Brain pericyte (primary cell): ENCODE measurements around the gene SORCS2.

Experiments used
- DNase-seq: peaks from one replicate; pipeline ENCODE4 v3.0.0-alpha.2; 2012; ENCODE audit warnings: low read depth, low spot score

The SORCS2 gene

DNA sequence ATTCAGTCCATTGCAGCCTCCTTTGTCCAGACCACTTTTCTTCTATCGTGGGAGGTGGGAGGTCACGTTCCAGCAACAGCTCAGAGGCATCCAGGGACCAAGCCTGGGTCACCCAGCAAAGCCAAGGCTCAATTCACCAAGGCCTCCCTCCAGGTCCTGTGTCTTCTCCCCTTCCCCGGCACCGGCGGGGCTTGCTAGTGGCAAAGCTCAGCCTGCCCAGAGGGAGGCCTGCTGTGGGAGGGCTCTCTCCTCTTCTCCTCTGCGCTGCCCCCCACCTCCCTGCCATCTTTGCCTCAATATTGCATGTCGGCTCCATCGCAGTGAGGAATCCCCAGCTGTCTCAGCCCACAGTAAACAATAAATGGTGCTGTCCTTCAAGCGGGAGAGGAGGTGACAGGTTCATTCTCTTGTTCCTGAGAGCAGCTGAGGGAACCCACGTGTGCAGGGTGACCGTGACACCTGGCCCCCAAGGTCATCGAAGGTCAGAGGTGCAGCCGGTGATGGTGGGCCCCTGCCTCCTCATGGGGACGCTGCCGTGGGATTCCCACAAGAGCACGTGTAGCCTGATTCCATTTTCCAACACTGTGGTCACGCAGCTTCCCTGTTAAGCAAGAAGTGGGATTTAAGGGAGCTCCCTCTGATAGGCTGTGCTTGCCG, 353.9 kb downstream of the SORCS2 start:
- DNase-seq, result no peak

DNA sequence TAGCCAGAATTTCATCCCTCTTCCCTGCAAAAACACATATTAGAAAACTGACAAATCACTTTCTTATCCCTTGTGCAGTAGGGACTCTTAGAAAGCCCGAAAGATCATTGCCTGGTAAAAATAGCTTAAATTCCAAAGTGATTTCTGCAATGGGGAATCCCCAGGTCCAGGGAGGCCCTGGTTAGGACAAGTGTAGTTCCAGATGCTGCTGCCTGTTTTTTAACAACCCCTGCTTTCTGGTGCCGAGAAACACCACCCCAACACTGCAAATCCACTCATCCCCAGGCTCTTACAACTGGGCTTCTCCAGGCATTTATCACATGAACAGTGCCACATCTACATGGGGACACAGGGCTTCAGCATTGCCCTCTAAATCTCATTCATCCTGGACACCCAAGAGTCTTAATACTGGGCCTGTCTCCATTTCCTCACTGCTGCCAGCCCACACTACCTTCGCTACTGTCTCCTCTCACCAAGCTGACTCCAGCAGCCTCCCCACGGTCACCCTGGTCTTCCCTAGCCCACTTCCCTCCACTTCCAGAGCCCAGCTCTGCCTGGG, 354.6 kb downstream of the SORCS2 start:
- DNase-seq, result no peak

DNA sequence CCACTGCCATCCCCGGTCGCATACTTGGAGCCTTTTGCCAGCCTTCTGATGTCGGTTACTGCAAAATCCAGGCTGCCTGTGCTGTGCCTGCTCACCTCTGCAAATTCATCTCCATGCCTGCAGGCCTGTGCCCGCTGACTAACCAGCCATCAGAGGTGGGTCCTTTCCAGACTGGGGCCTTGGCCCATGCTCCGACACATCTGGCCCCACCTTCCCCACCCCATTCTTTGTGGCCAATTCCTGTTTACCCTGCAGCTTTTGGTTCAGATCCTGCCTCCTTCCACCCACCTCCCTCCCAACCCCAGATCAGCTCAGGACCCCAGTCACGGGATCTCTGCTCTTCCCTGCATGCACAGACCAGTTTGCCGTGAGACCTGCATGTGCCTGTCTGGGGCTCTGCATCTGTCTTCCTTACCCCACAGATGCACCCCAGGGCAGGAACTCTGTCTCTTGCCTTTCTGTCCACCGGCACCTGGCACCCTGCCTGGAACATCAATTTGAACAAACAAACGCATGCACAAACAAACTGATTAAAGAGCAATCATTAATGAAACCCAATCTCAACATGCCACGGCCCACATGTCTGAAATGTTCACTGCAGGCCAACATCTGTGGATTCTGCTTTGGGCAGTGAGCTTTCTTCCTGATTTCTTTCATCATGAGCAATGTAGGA, 355.2 kb downstream of the SORCS2 start:
- no peak for DNase-seq

DNA sequence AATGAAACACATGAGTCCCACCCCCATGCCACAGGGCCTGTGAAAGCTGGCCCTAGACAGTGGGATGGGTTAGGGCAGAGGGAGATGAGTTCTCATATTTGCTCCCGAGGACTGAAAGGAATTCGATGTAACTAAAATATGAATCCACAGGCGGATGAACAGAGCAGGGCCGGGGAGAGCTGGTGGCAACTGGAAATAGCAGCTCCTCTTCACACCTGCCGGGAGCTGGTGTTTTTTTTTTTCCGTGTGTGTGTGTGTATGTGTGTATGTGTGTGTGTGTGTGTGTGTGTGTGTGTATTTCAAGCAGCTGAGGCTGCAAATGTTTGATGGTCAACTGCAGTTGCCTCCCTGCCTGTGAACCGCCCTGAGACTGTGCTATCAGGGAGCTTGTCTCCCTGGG, 357.5 kb downstream of the SORCS2 start:
- no peak for DNase-seq

DNA sequence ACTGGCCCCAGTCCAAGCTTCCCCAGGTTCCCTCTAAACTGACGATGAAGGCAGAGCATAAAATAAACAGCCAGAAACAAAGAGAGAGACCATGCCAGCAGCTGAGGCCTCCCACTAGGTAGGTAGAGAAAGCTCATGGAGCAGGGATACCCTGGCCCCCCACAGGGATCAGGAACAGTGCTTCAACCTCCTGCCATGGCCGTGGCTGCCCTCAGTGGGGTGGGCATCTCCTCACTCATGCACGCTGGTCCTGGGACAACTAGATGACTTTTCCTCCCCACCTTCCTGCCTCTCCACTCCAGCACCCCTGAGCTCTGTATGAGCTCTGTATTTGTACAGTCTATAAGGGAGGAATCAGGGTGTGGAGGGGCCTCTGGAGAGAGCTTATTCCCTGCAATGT, 360.1 kb downstream of the SORCS2 start:
- DNase-seq, result no peak

DNA sequence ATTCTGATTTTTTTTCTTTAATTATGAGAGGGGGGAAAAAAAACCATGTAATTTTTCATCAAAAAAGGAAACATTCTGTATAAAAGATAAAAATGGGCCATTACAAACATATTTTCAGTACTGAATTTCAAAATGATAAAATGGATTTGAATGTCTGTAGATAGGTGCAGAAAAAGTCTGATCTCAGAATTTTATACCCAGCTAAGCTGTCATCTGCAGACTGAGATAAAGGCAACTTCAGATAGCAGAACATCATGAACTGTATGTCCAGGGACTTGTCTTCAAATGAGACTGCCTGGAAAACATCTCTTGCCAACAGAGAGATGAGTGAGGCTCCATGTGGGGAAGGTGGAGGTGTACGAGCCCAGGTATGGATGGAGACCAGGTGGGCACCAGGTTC, 360.9 kb downstream of the SORCS2 start:
- DNase-seq, result no peak

DNA sequence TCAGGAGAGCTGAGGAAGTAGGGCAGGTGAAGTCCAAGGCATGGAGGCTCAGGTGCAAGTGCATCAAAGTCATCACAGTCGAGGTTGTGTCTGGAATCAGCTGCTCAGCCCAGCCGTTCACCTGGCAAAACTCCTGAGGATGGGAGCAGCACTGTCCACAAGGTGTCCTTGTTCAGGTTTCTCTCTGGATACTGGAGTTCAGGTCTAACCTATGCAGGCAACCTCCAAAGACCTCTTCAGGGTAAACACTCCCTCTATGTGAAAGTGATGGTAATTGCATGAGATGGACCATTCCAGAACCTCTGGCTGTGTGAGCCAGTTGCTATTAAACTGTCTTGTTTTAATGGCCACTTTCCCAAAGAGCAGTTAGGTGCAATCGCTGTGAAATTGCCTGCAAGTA, 362.6 kb downstream of the SORCS2 start:
- no peak for DNase-seq

DNA sequence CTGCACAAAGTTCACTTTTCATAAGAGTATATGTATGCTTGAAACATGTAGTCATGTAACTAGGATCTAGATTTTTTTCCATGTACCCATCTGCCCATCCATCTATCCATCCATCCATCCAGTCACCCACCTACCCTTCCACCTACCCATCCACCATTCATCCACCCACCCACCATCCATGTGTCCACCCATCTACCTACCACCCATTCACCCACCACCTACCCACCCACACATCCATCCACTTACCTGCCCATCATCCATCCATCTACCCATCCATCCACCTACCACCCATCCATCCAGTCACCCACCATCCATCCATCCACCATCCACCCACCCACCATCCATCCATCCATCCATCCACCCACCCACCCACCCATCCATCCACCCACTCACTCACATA, 364.2 kb downstream of the SORCS2 start:
- no peak for DNase-seq

DNA sequence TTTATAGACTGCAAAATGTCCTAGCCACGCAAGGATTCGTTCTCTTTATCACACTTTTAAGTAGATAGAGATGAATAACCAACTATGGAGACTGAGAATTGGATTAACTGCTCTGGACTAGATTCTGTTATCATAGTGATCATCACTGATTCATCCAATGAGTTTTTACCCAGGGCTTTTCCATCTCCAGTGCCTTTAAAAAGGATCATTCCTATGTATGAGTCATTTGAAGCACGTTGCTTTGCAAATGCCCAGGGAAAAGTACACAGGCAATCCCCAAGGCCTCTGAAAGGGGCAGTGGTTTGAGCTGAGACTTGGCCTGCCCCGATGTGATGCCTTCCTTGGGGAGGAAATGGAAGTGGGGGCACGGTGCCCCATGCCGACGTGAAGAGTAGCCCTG, 365.1 kb downstream of the SORCS2 start:
- no peak for DNase-seq

DNA sequence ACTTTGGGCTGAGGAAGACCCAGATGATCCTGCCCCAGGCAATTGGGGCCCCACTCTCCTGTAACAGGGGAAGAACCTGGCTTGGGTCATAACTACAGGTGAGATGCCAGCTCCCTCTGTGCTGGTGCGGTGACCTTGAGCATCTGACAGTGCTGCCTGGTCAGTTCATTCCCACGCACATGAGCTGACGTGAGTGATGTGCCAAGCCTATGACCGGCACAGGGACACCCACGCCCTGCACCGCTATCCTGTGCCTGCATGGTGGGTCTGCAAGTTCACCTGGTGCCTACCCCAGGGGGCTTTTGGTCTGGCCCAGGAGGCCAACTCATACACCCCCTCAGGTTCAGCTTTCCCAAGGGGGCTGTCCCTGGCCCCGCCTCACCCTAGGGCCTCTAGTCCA, 366.1 kb downstream of the SORCS2 start:
- DNase-seq, result no peak

DNA sequence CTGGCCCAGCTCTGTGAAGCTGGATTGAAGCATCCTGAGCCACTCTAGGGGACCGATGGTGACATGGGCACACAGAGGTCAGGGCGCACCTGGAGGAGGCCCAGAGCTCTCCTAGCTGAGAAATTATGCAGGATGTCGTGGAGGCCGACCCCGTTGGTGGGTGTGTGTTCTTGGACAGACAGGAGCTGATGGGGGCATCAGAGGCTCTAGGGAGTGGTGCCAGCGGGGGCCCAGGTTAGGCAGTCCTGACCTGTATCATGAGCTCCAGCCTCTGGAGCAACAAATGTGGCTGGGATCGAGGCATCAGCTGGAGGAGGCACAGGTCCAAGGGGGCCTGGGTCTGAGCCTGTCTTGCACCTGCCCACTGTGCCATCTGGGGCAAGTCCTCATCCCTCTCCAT, 367.0 kb downstream of the SORCS2 start:
- DNase-seq, result no peak

DNA sequence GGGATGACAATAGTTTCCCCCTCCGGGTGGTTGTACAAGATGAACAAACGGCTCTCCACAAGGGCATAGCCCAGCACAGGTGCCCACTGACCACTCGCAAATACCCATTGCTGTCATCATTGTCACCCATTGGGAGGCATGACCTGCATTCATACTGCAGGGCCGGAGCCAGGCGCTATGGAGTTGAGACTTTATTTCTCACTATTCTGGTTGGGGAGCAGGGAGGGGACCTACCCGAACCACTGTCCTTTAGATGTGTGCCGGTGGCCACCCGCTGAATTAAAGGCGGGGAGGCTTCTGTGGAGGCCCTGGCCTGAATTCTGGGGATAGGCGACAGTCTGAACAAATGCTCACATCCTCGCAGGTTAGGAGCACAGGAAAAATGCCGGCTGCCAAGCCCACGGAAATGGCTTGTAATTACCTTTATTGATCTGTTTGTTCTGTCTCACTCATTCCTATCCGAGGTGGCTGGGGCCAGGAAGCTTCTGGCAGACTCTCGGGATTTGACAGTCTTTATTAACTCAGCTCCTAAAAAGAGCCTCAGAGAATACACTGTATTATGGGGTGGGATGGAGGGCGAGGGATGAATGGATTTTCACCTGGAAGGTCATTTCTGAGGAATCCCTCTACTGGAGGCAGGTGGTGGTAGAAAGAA, 367.5 kb downstream of the SORCS2 start:
- no peak for DNase-seq

DNA sequence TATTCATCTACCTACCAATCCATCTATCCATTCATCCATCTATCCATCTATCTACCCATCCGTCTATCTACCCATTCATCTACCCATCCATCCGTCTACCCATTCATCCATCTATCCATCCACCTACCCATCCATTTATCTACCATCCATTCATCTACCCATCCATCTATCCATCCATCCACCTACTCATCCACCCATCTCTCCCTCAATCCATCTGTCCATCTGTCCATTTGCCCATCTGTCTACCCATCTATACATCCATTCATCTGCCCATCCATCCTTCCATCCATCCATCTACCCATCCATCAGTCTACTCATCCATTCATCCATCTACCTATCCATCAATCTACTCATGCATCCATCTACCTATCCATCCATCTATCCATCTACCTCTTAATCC, 369.2 kb downstream of the SORCS2 start:
- no peak for DNase-seq

DNA sequence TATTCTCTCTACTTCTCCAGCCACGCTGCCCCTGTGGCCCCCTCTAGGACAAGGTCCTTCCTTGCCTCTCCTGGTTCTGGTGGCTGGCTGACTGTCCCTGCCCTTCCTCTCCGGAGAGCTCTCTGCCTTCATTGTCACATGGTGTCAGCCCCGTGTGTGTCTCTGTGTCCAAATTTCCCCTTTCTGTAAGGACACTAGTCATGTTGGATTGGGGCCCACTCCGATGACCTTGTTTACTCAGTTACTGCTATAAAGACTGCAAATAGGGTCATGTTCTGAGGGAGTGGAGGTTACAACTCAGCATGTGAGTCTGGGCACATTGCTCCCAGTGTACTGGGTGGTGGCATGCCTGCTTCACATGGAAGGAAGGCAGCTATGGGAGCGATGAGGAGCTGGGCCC, 371.9 kb downstream of the SORCS2 start:
- no peak for DNase-seq

DNA sequence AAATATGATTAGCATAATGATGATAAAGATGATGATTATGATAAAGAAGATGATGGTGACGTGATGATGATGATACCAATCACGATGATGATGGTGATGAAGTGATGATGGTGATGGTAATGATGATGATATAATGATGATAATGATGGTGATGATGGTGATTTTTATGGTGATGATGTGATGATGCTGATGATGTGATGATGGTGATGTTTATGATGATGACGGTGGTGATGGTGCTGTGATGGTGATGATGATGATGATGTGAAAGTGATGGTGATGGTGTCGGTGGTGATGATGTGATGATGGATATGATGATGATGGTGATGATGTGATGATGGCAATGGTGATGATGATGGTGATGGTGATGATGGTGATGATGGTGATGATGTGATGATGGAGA, 373.1 kb downstream of the SORCS2 start:
- no peak for DNase-seq

DNA sequence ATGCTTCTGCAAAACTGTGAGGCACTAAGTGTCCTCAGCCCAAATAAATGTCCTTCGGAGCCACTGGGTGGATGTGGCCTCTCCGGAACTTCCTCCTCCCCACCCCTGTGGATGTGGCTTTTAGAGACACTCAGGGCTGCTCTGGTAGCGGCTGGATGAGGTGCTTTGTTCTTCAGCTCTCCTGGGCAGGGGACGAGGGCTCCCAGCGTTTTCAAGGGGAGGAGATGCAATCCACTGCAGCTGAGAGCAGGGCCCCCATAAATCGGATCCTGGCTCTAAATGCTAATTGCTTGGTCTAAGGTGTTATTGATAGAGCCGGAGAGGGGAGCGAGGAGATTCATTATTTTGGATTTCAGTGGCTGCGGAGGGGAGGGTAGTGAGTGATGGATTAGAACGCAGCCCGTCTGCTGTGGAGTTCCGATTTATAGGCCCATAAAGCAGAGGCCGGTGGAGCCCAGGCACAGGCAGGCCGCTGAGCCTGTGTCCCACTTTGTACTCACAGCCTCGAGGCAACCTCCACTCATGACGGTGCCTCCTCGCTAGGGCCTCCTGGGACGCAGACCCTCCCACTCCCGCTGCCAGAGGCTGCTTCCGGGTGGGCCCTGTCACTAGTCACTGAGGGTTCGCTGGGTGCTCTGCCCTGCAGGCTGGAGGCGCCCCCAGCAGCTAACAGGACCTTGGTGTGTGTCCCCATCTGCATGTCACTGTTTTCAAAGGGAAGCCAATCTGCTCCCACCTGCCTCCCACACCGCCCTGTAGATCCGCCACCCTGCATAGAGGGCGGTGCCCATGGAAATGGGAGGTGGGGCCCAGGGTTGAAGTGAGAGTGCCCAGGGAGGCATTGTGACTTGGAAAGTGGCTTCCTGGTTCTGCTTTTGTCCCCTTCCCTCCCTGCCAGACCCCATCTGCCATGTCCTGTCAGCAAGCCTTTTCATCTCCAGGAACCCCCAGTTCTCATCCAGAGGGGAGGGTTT, 377.8 kb downstream of the SORCS2 start:
- DNase-seq, result no peak

DNA sequence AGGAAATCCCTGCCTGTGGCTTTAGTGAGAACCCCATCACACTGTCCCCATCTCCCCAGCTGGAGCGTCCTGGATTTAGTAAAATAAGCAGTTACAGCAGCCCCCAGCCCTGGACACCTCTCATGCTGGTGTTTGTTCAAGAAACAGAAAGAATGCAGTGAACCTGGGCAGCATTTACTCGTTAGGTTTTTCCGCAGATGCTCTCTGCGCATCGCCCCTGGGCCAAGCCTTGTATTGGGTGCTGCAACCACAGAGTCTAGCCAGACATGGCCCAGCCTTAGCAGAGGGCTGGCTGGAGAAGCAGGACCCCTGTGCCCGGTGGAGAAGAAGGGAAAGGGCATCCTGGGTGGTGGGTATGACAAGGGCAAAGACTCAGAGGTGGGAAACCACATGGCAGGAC, 378.7 kb downstream of the SORCS2 start:
- DNase-seq, result no peak

DNA sequence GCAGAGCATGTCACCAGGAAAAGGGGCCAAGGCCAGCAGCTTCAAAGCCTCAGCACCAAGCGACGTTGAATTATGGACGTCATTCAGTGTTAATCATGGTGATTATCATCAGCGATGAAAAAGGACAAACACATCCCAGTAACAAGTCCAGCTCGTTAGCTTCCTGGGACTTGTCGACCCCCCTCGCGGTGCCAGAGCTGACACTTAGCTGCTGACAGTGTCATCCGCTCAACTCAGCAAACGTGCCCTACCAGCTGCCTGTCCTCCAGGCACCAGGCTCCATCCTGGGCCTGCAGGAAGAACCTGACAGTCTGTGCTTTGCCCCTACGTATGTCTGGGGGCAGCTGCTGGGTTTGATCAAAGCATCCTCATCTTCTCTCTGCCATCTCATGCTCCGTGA, 379.4 kb downstream of the SORCS2 start:
- no peak for DNase-seq

DNA sequence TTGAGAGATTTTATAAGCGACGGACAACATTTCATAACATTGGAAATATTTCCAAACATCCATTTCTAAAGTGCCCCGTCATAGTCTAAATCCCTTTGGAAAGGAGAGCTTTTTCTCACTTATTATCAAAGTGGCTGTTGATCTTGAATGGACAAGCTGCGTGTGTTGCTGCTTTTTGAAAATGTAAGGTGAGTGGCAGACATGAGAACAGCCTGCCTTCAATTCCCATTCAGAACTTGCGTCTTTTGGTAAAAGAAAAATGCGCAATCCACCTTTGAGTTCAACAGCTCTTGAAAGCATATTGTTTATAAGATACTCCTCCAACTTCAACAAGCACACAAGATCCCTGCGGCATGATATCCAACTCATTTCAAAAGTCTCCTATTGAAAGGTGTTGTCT, 380.6 kb downstream of the SORCS2 start:
- no peak for DNase-seq

DNA sequence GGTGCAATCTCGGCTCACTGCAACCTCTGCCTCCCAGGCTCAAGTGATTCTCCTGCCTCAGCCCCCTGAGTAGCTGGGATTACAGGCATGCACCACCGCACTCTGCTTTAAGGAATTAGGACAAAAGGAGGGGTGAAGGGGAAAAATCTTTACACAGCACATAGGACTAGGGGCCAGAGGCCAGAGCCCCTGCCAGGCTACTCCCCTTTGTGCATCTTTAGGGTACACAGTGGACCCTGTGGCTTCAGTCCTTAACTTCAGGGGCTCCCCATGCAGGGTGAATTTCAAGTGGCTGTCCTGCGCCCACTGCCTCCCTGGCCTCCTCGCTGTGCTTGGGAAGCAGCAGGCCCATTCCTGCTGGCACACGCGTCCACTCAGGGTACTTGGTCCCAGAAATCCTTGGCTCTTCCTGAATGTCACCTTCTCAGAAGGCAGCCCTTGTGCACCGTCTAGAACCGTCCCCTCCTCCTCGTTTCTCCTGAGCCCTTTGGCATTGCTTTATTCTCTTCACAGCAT, 381.3 kb downstream of the SORCS2 start:
- no peak for DNase-seq

DNA sequence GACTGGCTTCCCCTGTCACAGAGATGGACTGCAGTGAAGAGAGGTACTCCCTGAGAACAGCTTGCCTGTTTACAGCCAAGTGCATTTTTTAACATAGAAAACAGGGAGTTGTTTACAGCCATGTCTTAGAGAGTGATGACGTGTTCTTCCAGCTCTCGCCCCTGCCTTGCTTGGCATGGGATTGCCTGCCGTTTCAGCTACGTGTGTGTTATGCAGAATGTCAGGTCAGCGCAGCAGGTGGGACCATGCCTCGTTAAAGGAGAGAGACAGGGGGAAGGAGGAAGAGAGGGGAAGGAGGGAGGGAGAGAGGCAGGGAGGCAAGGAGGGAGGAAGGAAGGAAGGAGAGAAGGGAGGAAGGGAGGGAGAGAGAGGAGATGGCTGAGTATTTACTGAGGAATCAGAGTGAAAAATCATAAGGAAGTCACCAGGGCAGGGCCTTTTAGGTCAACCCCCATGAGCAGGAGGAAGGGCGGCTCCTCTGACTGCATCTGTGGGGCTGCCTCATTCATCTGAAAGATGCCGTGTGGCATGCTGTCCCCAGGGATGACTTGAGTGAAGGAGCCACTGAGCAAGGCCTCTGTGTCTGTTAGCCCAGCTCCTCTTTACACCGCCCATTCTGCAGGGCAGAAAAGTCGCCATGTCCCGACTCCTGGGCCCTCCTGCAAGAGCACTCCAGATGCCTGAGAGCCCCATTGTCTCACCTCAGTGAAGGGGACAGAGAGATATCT, 382.1 kb downstream of the SORCS2 start:
- no peak for DNase-seq
